Stimulated activated CD4-positive, alpha-beta T cell treated with anti-CD3 and anti-CD28 coated beads, Interleukin-12 subunit alpha, Interleukin-12 subunit beta, amount 100 ng/mL, for 48 hours (primary cell): ENCODE results near the gene C2CD3.
"Not testable (repeated sequence)": the region's sequence is repeated elsewhere in the genome, so short reads cannot be mapped to it uniquely, and the experiment has no call there.

Experiments
- DNase-seq, 3 donors: peaks; one replicate each; pipeline ENCODE4 v3.0.0-alpha.2; 2020; ENCODE audit warnings: low read depth in 2 of 3, low spot score in 1 of 3

The C2CD3 gene

DNA sequence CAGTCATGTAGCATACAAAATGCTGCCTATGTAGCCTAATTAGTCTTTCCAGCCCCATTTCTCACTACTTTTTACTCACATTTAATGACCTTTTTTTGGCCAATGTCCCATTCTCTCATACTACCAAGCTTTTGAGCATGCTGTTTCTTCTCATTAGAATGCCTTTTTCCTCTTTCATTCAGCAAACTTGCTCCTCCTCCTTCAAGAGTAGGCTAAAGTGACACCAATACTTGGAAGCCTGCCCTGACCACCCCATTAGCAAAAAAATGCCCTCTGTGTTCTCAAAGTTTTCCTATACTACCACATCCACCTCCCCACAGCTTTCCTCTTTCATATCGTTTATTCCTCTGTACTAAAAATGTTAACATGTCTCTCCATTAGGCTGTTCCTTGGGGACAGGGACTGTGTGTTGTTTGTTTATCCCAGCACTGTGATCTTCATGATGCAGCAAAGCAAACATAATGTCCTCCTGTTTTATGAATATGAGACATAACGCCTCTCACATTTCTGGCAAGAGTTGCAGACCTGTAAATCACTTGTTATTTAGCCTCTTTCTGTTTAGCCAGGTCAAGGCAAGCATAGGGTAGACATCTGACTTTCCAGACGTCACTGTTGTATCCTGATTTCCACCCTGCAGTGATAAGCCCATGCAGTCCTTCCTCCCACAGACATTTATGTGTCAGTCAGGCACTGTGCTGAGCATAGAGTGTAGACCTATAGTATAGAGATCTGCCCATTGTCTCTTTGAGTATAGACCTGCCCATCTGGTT lies 99.9 kb downstream of the C2CD3 start:
- no peak for DNase-seq

DNA sequence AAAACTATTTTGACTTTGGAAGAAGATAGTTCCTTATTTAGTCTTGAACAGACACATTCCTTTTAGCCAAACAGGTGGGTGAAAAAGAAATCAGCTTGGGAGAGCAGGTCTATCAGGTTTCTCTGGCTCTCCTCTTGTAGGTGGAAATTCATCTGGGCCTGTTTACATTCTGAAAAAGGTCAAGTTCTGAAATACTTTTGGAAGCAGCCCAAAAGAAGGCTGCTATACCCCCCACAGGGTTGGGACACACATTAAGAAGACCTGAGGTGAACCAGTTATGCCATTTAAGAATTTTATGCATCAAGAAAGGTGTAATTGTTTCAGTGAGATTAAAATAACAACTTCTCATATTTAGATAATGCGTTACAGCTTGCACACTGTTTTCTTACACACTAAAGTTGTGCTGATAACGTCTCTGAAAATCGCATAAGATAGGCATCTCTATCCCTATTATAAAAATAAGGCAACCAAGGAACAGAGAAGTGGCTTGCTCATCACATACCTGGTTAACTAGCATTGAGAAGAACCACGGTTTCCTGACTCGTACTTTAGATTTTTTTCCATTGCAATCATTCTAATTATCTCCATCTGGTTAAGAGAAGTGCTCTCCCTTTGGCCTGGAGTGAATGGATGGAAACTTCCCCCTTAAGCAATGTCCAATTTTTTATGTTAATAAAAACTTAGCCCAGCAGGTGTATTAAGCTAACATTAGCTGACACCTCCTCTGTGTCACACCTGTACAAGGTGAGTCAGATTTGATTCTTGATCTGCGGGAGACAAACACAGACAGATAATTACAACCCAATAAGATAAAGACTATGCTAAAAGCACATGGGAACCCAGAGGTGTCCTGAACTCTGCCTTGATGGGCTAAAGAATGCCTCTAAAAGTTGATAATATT lies 101.4 kb downstream of the C2CD3 start:
- no peak for DNase-seq

DNA sequence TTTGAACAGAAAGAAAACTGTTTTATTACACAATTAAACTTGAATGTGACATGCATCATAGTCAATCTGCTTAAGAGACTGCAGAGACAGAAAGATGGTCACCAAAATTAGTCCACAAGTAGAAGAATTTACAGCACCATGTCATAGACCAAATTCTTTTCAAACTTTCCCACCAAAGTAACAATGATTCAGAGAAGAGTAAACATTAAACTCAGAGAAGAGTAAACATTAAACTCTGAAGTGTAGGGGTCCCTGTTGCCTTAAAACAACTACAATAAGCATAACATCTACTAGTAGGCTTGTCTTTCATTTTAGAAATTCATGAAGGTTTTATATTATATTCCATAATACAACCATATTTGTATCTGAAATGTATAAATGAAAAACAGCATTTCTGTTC lies 104.1 kb downstream of the C2CD3 start:
- not testable (repeated sequence) for DNase-seq

GRCh38 chr11:74065534-74065933 lies 105.3 kb downstream of the C2CD3 start:
- DNase-seq: not testable (repeated sequence)

DNA sequence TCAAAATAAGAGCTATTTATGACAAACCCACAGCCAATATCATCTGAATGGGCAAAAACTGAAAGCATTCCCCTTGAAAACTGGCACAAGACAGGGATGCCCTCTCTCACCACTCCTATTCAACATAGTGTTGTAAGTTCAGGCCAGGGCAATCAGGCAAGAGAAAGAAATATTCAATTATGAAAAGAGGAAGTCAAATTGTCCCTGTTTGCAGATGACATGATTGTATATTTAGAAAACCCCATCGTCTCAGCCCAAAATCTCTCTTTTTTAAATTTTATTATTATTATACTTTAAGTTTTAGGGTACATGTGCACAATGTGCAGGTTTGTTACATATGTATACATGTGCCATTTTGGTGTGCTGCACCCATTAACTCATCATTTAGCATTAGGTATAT lies 107.2 kb downstream of the C2CD3 start:
- not testable (repeated sequence) for DNase-seq

- not testable (repeated sequence) for DNase-seq
Observed at GRCh38 chr11:74061599-74061998, 109.2 kb downstream of the C2CD3 start.

- no peak for DNase-seq
Observed at GRCh38 chr11:74057249-74058151, 113.3 kb downstream of the C2CD3 start.

- no peak for DNase-seq
Observed at GRCh38 chr11:74055938-74056337, 114.9 kb downstream of the C2CD3 start.

DNA sequence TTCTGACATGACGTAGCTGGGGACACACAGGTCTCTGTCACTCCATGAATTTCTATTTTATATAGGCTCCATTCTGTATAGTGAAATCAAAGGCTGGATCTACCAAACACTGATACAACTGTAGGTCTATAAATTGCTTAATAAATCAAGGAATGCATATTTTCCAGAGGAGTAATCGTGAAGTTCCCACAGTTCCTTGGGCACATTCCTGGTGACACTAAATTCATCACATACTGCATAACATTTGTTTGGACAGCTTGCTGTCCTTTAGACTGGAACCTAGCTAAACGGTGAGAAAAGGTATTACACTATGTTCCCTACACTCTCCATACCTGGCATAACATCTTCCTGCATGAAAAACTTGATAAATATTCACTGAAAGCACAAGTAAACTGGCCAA lies 120.3 kb downstream of the C2CD3 start:
- DNase-seq: no peak

DNA sequence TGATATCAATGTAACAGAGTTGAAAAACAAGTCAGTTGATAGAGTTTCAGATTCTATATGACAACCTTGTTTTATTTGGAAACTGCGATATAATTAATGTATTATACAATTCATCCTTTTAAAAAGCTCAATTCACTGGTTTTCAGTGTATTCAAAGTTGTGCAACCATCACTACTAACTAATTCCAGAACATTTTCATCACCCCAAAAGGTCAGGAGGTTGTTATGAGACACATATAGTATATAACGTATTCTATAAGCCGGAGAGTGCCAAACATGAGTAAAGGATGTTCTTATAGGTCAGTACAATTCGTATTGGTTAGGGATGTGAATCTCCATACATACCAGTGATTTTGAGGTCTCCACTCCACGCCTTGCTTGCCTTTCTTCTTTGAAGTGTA lies 121.8 kb downstream of the C2CD3 start:
- DNase-seq: no peak

- DNase-seq: no peak
Observed at GRCh38 chr11:74044538-74044937, 126.3 kb downstream of the C2CD3 start.

GRCh38 chr11:74043450-74043849 lies 127.4 kb downstream of the C2CD3 start:
- DNase-seq: no peak

- no peak for DNase-seq
Observed at GRCh38 chr11:74037309-74037708, 133.5 kb downstream of the C2CD3 start.

DNA sequence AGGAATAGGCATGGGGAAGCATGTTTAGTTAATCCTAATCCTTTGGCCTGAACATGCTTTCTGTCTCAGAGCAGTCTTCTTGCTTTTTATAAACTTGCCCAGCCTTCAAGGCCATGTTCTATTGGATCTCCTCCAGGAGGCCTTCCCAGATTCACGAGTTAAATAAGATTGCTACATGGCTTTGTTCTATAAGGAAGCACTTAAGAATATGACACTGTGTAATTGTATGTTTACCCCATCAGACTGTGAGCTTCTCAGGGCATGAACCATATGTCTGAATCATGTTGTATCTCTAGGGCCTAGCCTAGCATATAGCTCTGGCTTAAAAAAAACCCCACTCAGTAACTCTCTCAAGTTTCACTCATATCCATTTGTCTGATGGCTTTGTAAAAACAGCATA lies 135.5 kb downstream of the C2CD3 start:
- no peak for DNase-seq

DNA sequence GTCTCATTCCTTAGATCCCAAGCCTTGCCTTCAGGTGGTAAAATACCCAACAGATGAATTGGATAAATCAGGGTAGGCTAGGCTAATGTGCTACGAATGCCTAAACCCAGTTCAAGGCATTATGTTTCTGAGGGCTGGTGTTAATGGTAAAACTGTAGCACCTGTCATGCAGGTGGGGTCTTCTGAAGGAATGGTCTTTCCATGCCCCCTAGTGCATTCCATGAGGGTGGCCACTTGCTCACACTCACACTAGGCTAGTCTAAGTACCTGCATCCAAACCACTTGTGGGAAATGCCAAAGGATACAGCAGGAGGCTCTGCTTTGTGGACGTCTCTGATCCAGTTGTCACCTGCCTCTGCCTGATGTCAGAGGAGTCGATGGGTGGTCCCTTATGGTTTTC lies 137.8 kb downstream of the C2CD3 start:
- DNase-seq: no peak

DNA sequence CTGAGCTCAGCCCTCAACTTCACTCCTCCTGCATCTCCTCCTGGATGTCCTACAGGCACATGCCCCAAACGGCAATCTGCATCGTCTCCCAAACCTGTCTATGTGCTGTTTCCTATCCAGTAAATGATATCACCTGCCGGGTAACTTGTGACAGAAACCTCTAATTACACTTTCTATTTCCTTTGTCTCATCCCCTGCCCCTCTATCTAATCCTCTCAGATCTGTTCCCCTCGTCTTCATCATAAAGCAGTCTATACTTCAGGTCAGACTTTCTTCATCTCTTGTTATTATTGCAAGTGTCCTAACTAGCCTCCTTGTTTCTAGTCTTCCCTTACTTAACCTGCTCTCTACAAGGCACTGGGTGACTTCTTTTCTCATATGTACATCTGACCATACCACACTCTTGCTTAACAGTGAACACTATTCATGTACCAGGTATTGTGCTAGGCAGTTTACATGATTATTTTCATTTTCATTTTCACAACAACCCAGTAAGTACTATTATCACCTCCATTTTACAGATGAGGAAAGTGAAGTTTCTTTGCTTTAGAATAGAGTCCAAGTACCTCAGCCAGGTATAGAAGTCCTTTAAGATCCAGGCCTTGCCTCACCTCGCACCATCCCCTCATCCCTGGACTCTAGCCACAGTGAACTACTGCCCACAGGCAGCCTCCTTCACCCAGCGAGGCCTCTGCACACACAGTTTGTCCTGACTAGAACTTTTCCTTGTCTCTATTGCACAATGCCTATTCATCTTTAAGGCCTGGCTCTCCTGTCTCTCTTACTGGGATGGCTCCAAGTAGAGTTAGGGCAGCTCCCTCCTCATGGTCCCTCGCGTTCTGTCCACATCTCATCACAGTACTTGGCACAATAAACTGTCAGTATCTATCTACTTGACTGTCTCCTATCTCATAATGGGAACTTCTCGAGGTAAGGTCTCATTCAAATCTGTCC lies 139.8 kb downstream of the C2CD3 start:
- DNase-seq: no peak

DNA sequence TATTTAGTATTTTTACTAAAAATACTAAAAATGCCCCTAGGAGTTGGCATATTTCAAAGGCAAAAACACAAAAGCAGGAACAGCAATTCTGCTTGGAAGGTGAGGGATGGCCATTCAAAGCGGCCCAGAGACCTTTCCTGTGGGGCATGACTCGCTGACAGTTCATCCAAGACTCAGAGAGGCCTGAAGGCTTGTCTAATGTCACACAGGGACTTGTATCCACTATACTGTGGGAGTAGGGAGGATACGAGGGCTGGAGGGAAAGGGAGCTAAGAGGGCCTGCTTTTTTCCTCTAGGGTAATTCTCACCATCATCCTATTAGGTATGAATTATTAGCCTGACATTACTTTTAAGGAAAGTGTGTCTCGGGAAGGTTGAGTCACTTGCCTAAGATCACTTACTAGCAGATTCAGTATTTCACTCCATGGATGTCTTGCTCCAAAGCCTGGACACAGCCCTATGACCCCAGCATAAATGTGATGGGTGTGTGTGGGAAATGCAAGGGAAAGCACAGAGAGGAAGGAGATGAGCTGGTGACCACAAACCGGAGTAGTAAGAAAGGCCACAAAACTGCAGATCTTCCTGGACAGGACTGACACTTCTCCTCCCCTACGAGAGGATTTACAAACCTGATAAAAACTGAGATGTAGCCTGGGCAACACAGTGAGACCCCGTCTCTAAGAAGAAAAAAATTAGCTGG lies 145.2 kb downstream of the C2CD3 start:
- no peak for DNase-seq

DNA sequence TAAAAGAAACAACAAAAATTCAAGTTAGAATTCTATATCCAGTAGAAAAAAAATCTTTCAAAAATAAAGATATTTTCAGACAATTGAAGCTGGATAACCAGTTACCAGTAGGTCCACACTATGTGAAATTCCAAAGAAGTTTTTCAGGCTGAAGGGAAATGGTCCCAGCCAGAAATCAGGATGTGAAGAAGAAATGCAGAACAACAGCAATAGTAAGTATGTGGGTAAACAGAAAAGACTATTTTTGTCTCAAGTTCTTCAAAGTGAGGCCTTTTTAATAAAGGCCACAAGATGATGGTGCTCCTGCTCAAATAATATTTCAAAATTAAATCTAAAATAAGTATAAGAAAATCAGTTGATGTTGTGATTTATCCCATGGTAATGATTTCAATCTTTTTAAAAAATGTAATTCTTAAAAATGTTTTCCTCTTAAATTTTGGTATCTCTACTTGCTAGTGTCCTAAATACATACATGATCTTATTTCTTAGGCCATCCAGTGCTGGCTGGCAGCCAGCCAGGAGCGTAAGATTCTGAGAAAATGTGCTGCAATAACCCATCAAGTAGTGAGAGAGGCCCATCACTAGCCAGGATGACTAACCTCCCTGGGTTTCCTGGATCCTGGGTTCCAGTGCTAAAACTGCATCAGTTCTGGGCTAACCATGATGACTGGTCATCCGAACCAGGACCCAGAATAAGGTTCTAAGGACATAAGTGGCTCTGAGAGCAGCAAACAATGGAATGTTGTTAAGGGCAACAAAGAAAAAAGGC lies 146.4 kb downstream of the C2CD3 start:
- peak; percentile 38 to 54 (median 46) for DNase-seq

DNA sequence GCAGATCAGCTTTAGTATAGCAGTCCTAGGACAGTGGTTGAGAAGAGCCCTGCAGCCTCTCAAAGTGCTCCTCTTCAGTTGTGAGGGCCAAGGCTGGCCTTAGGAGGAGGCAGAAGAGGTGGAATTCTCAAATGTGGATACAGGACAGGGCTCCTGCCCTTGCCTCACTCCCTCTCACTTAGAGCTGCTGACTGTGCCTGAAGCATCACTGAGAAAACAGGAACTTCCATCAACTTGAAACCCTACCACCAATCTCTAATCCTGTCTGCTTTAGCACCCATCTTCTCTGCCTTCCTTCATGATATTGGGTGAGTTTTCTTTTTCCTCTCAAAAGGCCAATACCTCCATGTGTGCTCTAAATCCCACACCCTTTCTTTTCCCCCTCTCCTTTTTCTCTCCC lies 147.5 kb downstream of the C2CD3 start:
- DNase-seq: no peak
